Immature natural killer cell (primary cell): Measurements from ENCODE around the gene AFM. TPM values are rescaled to one million over a fixed set of nuclear protein-coding genes. Genes with fewer than 3 reads are reported as not detected.

Experiments used
- DNase-seq, 3 donors: peaks; one replicate each; pipeline ENCODE4 v3.0.0; 2022; ENCODE audit warnings: mixed read lengths in 1 of 3
- H3K27ac Mint-ChIP-seq, 6 donors: one replicate each; pipeline ENCODE4 v1.8.0; 2020; ENCODE audit warnings: mixed read lengths in 6 of 6, mild to moderate bottlenecking in 5 of 6, inconsistent platforms in 4 of 6, moderate library complexity in 3 of 6
- H3K27me3 Mint-ChIP-seq, 3 donors: one replicate each; pipeline ENCODE4 v1.8.0; 2020 to 2021; ENCODE audit warnings: low read depth in 3 of 3, mild to moderate bottlenecking in 3 of 3, mixed read lengths in 3 of 3, moderate library complexity in 3 of 3, inconsistent platforms in 1 of 3
- H3K36me3 Mint-ChIP-seq, 3 donors: one replicate each; pipeline ENCODE4 v1.8.0; 2020; ENCODE audit warnings: mixed read lengths in 3 of 3, inconsistent platforms in 2 of 3, mild to moderate bottlenecking in 2 of 3
- H3K4me1 Mint-ChIP-seq, 2 donors: one replicate each; pipeline ENCODE4 v1.8.0; 2020; ENCODE audit warnings: inconsistent platforms in 2 of 2, mild to moderate bottlenecking in 2 of 2, mixed read lengths in 2 of 2, moderate library complexity in 1 of 2
- H3K4me3 Mint-ChIP-seq, 5 donors: one replicate each; pipeline ENCODE4 v1.8.0; 2020; ENCODE audit warnings: mild to moderate bottlenecking in 5 of 5, mixed read lengths in 5 of 5, inconsistent platforms in 3 of 5, moderate library complexity in 3 of 5
- H3K9me3 Mint-ChIP-seq, 6 donors: one replicate each; pipeline ENCODE4 v1.8.0; 2020; ENCODE audit warnings: mild to moderate bottlenecking in 6 of 6, mixed read lengths in 6 of 6, inconsistent platforms in 4 of 6, moderate library complexity in 3 of 6
- polyA plus RNA-seq, 3 donors: library from polyadenylated mRNA; unstranded; fragments of 300-500 nt; fragmentation: Illumina TruSeq; gene quantifications; one replicate each; pipeline ENCODE4 v1.2.3, GENCODE V29; 2021

Gene AFM
- polyA plus RNA-seq, 3 donors from 2014 or later: not detected

- H3K4me3 Mint-ChIP-seq: no peak overlapping the region
- DNase-seq: no peak
- H3K27ac Mint-ChIP-seq: no peak overlapping the region
- peaks cover 0 to 9% (median 5%) of the 10 kb centered on the region in 6 donors for H3K9me3 Mint-ChIP-seq
- H3K4me1 Mint-ChIP-seq: no peaks in the 10 kb centered on the region
- H3K36me3 Mint-ChIP-seq: peaks cover 0 to 8% (median 0%) of the 10 kb centered on the region in 3 donors
- H3K27me3 Mint-ChIP-seq: peaks cover 0 to 6% (median 0%) of the 10 kb centered on the region in 3 donors
These were observed 25.1 kb upstream of the AFM start for GRCh38 chr4:73456177-73457022.

- no peak for DNase-seq
- H3K36me3 Mint-ChIP-seq: peaks cover 0 to 4% (median 0%) of the 10 kb centered on the region in 3 donors
- no peak overlapping the region for H3K27ac Mint-ChIP-seq
- no peak overlapping the region for H3K4me3 Mint-ChIP-seq
- peaks cover 0 to 6% (median 0%) of the 10 kb centered on the region in 3 donors for H3K27me3 Mint-ChIP-seq
- peaks cover 3 to 9% (median 6%) of the 10 kb centered on the region in 6 donors for H3K9me3 Mint-ChIP-seq
- H3K4me1 Mint-ChIP-seq: no peaks in the 10 kb centered on the region
These were observed 23.1 kb upstream of the AFM start for GRCh38 chr4:73458184-73459047.

GRCh38 chr4:73459048-73459421, 22.5 kb upstream of the AFM start:
- peaks cover 0 to 4% (median 0%) of the 10 kb centered on the region in 3 donors for H3K36me3 Mint-ChIP-seq
- no peak for DNase-seq
- no peak overlapping the region for H3K4me3 Mint-ChIP-seq
- H3K9me3 Mint-ChIP-seq: peaks cover 3 to 9% (median 6%) of the 10 kb centered on the region in 6 donors
- no peak overlapping the region for H3K27ac Mint-ChIP-seq
- H3K27me3 Mint-ChIP-seq: peaks cover 0 to 6% (median 0%) of the 10 kb centered on the region in 3 donors
- H3K4me1 Mint-ChIP-seq: no peaks in the 10 kb centered on the region

GRCh38 chr4:73460913-73461522, 20.5 kb upstream of the AFM start:
- no peak overlapping the region for H3K27ac Mint-ChIP-seq
- DNase-seq: no peak
- no peak overlapping the region for H3K4me3 Mint-ChIP-seq
- peaks cover 0 to 4% (median 0%) of the 10 kb centered on the region in 3 donors for H3K36me3 Mint-ChIP-seq
- peaks cover 3 to 9% (median 6%) of the 10 kb centered on the region in 6 donors for H3K9me3 Mint-ChIP-seq
- H3K4me1 Mint-ChIP-seq: no peaks in the 10 kb centered on the region
- peaks cover 0 to 6% (median 1%) of the 10 kb centered on the region in 3 donors for H3K27me3 Mint-ChIP-seq

GRCh38 chr4:73468170-73468569, 13.4 kb upstream of the AFM start:
- DNase-seq: no peak
- no peaks in the 10 kb centered on the region for H3K36me3 Mint-ChIP-seq
- H3K27ac Mint-ChIP-seq: no peak overlapping the region
- peaks cover 0 to 3% (median 2%) of the 10 kb centered on the region in 3 donors for H3K27me3 Mint-ChIP-seq
- no peaks in the 10 kb centered on the region for H3K4me1 Mint-ChIP-seq
- H3K4me3 Mint-ChIP-seq: no peak overlapping the region
- H3K9me3 Mint-ChIP-seq: peaks cover 0 to 22% (median 4%) of the 10 kb centered on the region in 6 donors

GRCh38 chr4:73470728-73471127, 10.8 kb upstream of the AFM start:
- Mint-ChIP-seq H3K4me1 (no peaks in the 10 kb centered on the region), H3K27me3 (peaks cover 0 to 2% (median 1%) of the 10 kb centered on the region in 3 donors), H3K4me3 (no peak overlapping the region), H3K9me3 (peaks cover 3 to 40% (median 10%) of the 10 kb centered on the region in 6 donors), H3K27ac (no peak overlapping the region), H3K36me3 (no peaks in the 10 kb centered on the region)
- DNase-seq: no peak

- Mint-ChIP-seq H3K9me3 (peaks cover 2 to 38% (median 10%) of the 10 kb centered on the region in 6 donors), H3K4me3 (no peak overlapping the region), H3K36me3 (no peaks in the 10 kb centered on the region), H3K4me1 (no peaks in the 10 kb centered on the region), H3K27me3 (peaks cover 0 to 2% (median 0%) of the 10 kb centered on the region in 3 donors), H3K27ac (no peak overlapping the region)
- no peak for DNase-seq
These were observed 4.4 kb upstream of the AFM start for GRCh38 chr4:73477176-73477575.

GRCh38 chr4:73479323-73479722, 2.2 kb upstream of the AFM start:
- no peak overlapping the region for H3K4me3 Mint-ChIP-seq
- H3K4me1 Mint-ChIP-seq: no peaks in the 10 kb centered on the region
- no peak for DNase-seq
- no peak overlapping the region for H3K27ac Mint-ChIP-seq
- H3K9me3 Mint-ChIP-seq: peaks cover 2 to 28% (median 6%) of the 10 kb centered on the region in 6 donors
- no peaks in the 10 kb centered on the region for H3K27me3 Mint-ChIP-seq
- H3K36me3 Mint-ChIP-seq: no peaks in the 10 kb centered on the region

- H3K9me3 Mint-ChIP-seq: peaks cover 1 to 9% (median 2%) of the 10 kb centered on the region in 6 donors
- H3K4me1 Mint-ChIP-seq: no peaks in the 10 kb centered on the region
- H3K27ac Mint-ChIP-seq: no peak overlapping the region
- no peak overlapping the region for H3K4me3 Mint-ChIP-seq
- DNase-seq: no peak
- no peaks in the 10 kb centered on the region for H3K27me3 Mint-ChIP-seq
- H3K36me3 Mint-ChIP-seq: no peaks in the 10 kb centered on the region
These were observed 3.5 kb downstream of the AFM start for GRCh38 chr4:73485085-73485484.

GRCh38 chr4:73485596-73485995, 4.1 kb downstream of the AFM start:
- Mint-ChIP-seq H3K4me1 (no peaks in the 10 kb centered on the region), H3K27me3 (no peaks in the 10 kb centered on the region), H3K36me3 (no peaks in the 10 kb centered on the region), H3K4me3 (no peak overlapping the region), H3K9me3 (peaks cover 1 to 10% (median 2%) of the 10 kb centered on the region in 6 donors), H3K27ac (no peak overlapping the region)
- DNase-seq: no peak

GRCh38 chr4:73486497-73486896, 5.0 kb downstream of the AFM start:
- Mint-ChIP-seq H3K9me3 (peaks cover 0 to 13% (median under 1%) of the 10 kb centered on the region in 6 donors), H3K4me1 (no peaks in the 10 kb centered on the region), H3K27me3 (no peaks in the 10 kb centered on the region), H3K36me3 (no peaks in the 10 kb centered on the region), H3K4me3 (no peak overlapping the region), H3K27ac (no peak overlapping the region)
- DNase-seq: no peak

- Mint-ChIP-seq H3K27ac (no peak overlapping the region), H3K9me3 (peaks cover 0 to 13% (median 2%) of the 10 kb centered on the region in 6 donors), H3K4me3 (no peak overlapping the region), H3K27me3 (no peaks in the 10 kb centered on the region), H3K36me3 (no peaks in the 10 kb centered on the region), H3K4me1 (no peaks in the 10 kb centered on the region)
- DNase-seq: no peak
These were observed 5.7 kb downstream of the AFM start for GRCh38 chr4:73487233-73487632.

- H3K27me3 Mint-ChIP-seq: no peaks in the 10 kb centered on the region
- no peak overlapping the region for H3K27ac Mint-ChIP-seq
- peaks cover 0 to 5% (median 0%) of the 10 kb centered on the region in 6 donors for H3K9me3 Mint-ChIP-seq
- no peak overlapping the region for H3K4me3 Mint-ChIP-seq
- H3K36me3 Mint-ChIP-seq: no peaks in the 10 kb centered on the region
- no peaks in the 10 kb centered on the region for H3K4me1 Mint-ChIP-seq
- no peak for DNase-seq
These were observed 18.6 kb downstream of the AFM start for GRCh38 chr4:73499996-73500765.
